ENCODE measurements around the gene INF2.

Gene INF2

DNA sequence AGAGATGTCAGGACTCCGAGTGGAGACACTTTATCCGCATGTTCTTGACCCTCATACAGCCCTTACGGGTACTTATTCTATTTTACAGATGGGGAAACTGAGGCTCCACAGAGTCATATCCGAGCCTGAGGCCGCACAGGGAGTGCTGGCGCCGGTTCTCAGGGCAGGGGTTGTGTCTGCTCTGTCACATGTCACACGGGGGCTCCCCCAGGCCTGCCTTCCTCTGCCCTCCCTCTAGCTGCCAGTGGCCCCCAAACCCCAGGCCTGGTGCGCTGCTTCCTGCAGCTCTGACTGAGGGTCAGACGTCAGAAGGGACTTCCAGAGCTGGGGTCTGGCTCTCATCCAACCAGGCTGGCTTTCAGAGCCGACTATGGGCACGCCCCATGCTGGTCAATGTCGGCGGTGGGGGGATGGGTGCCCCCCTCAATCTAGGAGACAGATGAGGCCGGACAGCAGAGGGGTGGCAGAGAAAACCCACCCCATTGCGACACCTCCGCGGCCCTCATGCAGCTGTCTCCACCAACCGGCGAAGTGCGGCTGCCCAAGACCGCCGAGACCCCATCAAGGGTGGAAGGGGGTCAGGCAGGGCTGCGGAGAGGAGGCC lies 811 bp upstream of the INF2 start:
- Histone ChIP-seq H3K27ac (no peak overlapping the region), H3K4me2 (no peak overlapping the region), H2AFZ (ENCODE audit: low read depth) (peak overlapping the region; percentile 71; the same call in 1 of the 2 replicates), H3K9ac (no peak overlapping the region), H3K79me2 (ENCODE audit: insufficient read depth, low read depth) (no peaks in the 10 kb centered on the region), H3K4me3 (IDR thresholded peaks at IDR 0.05; ENCODE audit: insufficient read depth, low read depth, low read length) (no peak overlapping the region), H3K27me3 (ENCODE audit: insufficient read depth, low read depth) (no peaks in the 10 kb centered on the region), H3K36me3 (ENCODE audit: insufficient read depth) (no peaks in the 10 kb centered on the region), H4K20me1 (ENCODE audit: insufficient read depth) (no peaks in the 10 kb centered on the region), H3K4me1 (ENCODE audit: low read depth, poor library complexity, severe bottlenecking) (no peaks in the 10 kb centered on the region)
- TF ChIP-seq, protein P1, sequence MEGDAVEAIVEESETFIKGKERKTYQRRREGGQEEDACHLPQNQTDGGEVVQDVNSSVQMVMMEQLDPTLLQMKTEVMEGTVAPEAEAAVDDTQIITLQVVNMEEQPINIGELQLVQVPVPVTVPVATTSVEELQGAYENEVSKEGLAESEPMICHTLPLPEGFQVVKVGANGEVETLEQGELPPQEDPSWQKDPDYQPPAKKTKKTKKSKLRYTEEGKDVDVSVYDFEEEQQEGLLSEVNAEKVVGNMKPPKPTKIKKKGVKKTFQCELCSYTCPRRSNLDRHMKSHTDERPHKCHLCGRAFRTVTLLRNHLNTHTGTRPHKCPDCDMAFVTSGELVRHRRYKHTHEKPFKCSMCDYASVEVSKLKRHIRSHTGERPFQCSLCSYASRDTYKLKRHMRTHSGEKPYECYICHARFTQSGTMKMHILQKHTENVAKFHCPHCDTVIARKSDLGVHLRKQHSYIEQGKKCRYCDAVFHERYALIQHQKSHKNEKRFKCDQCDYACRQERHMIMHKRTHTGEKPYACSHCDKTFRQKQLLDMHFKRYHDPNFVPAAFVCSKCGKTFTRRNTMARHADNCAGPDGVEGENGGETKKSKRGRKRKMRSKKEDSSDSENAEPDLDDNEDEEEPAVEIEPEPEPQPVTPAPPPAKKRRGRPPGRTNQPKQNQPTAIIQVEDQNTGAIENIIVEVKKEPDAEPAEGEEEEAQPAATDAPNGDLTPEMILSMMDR (conservative IDR thresholded peaks at IDR 0.05; ENCODE audit: low read depth, low read length): no peak

DNA sequence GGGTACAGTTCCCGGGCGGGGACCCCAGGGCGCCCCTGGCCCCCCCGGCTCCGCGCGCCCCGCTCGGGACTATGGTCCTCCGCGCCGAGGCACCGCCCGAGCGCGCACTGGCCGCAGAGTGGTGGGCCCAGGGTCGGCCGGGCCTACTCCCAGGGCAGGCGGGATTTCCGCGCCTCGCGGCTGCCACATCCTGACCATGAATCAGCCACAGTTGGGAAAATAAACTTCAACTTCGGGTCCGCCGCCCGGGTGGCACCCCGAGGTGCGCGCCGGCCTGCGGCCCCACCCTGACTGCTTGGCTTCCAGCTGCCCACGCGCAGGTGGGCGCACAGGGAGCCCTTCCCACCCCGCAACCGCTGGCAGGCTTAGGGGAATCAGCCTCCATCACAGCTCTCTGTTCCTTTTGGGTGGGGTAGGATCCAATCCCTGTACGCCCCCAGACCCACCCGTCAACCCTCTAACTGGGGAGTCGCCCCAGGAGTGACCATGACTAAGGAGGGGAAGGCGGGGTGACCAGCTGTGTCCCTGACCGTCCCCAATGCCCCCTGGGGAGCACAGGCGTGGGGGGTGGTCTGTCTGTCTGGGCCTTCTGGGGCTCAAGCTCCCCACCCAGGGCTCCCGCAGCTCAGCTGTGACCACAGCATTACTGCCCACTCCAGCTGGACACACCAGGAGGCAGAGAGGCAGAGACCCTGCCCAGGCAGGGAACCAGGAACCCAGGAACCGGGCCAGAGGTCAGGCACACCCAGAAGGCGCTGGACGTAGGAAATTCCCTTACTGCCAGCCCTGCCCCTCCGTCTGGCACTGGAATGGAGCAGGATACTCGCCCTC lies 678 bp downstream of the INF2 start:
- Histone ChIP-seq H3K27ac (no peak overlapping the region), H2AFZ (ENCODE audit: low read depth) (peak overlapping the region; percentile 41; the same call in 1 of the 2 replicates), H3K79me2 (ENCODE audit: insufficient read depth, low read depth) (no peaks in the 10 kb centered on the region), H3K4me3 (IDR thresholded peaks at IDR 0.05; ENCODE audit: insufficient read depth, low read depth, low read length) (no peak overlapping the region), H3K9ac (peak overlapping the region; percentile 64), H3K4me2 (peak overlapping the region; percentile 63), H4K20me1 (ENCODE audit: insufficient read depth) (no peaks in the 10 kb centered on the region), H3K36me3 (ENCODE audit: insufficient read depth) (no peaks in the 10 kb centered on the region), H3K4me1 (ENCODE audit: low read depth, poor library complexity, severe bottlenecking) (no peaks in the 10 kb centered on the region), H3K27me3 (ENCODE audit: insufficient read depth, low read depth) (no peaks in the 10 kb centered on the region)
- TF ChIP-seq, protein P1 (conservative IDR thresholded peaks at IDR 0.05; ENCODE audit: low read depth, low read length): no peak

DNA sequence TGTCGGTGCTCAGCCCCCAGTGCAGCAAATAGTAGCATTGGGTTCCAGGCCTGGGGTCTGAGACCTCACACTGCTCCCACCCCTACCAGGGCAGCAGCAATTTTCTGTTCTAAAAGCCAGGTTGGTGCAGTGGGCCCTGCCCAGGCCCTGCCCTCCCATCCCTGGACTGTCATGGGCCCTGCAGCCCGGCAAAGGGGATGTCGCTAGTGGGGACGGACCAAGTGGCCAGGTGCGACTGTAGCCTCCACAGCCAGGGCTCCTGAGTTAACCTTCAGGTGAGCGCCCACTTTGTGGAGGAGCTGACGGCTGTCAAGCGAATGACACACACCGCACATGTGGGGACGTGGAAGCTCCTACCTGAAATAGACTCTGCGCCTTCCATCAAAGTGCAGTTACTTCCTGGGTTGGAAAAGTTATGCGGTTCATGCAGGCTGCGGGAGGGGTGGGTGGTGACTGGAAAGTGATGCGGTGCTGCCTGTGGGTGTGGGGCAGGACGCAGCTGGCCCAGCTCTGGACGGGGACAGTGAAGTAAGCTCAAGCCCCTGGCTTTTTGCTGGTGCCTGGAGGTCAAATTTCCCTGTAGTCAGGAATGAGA lies 1.5 kb downstream of the INF2 start:
- Histone ChIP-seq H3K27me3 (ENCODE audit: insufficient read depth, low read depth) (no peaks in the 10 kb centered on the region), H3K4me2 (peak overlapping the region; percentile 63; the same call in 1 of the 2 replicates), H3K79me2 (ENCODE audit: insufficient read depth, low read depth) (no peaks in the 10 kb centered on the region), H3K9ac (no peak overlapping the region), H3K27ac (no peak overlapping the region), H4K20me1 (ENCODE audit: insufficient read depth) (no peaks in the 10 kb centered on the region), H3K36me3 (ENCODE audit: insufficient read depth) (no peaks in the 10 kb centered on the region), H2AFZ (ENCODE audit: low read depth) (no peak overlapping the region), H3K4me3 (IDR thresholded peaks at IDR 0.05; ENCODE audit: insufficient read depth, low read depth, low read length) (no peak overlapping the region), H3K4me1 (ENCODE audit: low read depth, poor library complexity, severe bottlenecking) (no peaks in the 10 kb centered on the region)
- TF ChIP-seq, protein P1 (conservative IDR thresholded peaks at IDR 0.05; ENCODE audit: low read depth, low read length): no peak

DNA sequence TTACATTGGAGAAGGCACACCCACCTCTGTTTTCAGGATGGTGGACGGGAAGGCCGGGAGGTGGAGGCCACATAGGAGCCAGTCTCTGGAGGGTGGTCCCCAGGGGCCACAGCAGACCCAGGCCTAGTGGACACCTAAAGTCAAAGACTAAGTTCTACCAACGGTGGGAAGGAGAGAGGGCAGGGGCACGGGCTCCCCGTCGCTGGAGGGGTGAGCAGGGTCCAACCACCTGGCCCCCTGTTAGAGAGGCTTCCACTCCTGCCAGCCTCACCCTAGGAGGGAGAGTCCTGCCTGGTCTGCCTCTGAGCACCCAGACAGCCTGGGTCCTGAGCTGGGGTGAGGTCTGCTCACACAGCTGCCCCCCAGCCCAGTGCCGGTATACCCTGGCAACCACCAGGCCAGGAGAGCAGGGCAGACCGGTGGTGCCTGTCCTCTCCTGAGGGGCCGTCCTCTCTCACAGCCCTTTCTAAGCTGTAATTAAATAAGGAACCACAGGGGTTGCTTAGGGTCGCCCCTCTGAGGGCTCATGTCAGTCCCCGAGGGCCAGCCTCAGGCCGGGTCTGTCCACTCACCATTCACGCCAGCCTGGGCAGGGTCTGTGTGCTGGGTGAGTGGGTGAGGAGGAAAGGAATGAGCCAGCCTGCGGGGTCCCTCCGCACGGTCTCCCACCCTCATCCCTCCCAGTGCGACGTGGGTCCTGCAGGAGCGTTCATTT lies 2.3 kb downstream of the INF2 start:
- Histone ChIP-seq H3K27me3 (ENCODE audit: insufficient read depth, low read depth) (no peaks in the 10 kb centered on the region), H3K79me2 (ENCODE audit: insufficient read depth, low read depth) (no peaks in the 10 kb centered on the region), H3K9ac (no peak overlapping the region), H4K20me1 (ENCODE audit: insufficient read depth) (no peaks in the 10 kb centered on the region), H3K27ac (no peak overlapping the region), H2AFZ (ENCODE audit: low read depth) (no peak overlapping the region), H3K4me3 (IDR thresholded peaks at IDR 0.05; ENCODE audit: insufficient read depth, low read depth, low read length) (no peak overlapping the region), H3K4me2 (no peak overlapping the region), H3K36me3 (ENCODE audit: insufficient read depth) (no peaks in the 10 kb centered on the region), H3K4me1 (ENCODE audit: low read depth, poor library complexity, severe bottlenecking) (no peaks in the 10 kb centered on the region)
- TF ChIP-seq, protein P1 (conservative IDR thresholded peaks at IDR 0.05; ENCODE audit: low read depth, low read length): no peak
